Mesodermal cell (in vitro differentiated cells): ENCODE data around the gene TRIM38.
"Not testable (repeated sequence)": the region's sequence is repeated elsewhere in the genome, so short reads cannot be mapped to it uniquely, and the experiment has no call there.

ENCODE experiments used
- H3K27ac ChIP-seq: 2 replicates; pipeline ENCODE4 v1.7.0; 2013; ENCODE audit warnings: mild to moderate bottlenecking, low read depth, low read length, moderate library complexity; ENCODE audit not compliant: severe bottlenecking
- H3K36me3 ChIP-seq: 2 replicates; pipeline ENCODE4 v1.7.1; 2013; ENCODE audit warnings: mild to moderate bottlenecking, low read length, moderate library complexity; ENCODE audit not compliant: control insufficient read depth, insufficient read depth
- H3K4me1 ChIP-seq: one replicate; pipeline ENCODE4 v1.7.1; 2013; ENCODE audit warnings: mild to moderate bottlenecking, low read length; ENCODE audit not compliant: insufficient read depth, control insufficient read depth, poor library complexity, severe bottlenecking
- H3K4me3 ChIP-seq: 2 replicates; pipeline ENCODE4 v1.7.0; 2013; ENCODE audit warnings: low read length, control low read depth, mild to moderate bottlenecking; ENCODE audit not compliant: insufficient read depth, poor library complexity, severe bottlenecking; ENCODE audit errors: extremely low read depth
- H3K9me3 ChIP-seq: 2 replicates; pipeline ENCODE4 v1.7.1; 2013; ENCODE audit warnings: mild to moderate bottlenecking, low read length, moderate library complexity; ENCODE audit not compliant: control insufficient read depth
- WGBS, 2 experiments: methylation state at CpG; one replicate each; pipeline ENCODE4 v1.1.5; 2013; ENCODE audit warnings: missing lambda C conversion rate in 2 of 2; ENCODE audit not compliant: insufficient coverage in 2 of 2; 5-methylcytosine and 5-hydroxymethylcytosine counted together

TRIM38 gene

GRCh38 chr6:25991785-25992412, 29.3 kb downstream of the TRIM38 start:
- peak overlapping the region; percentile 50 for H3K4me3 ChIP-seq
- H3K36me3 ChIP-seq: no peaks in the 10 kb centered on the region
- peak overlapping the region; percentile 62 for H3K27ac ChIP-seq
- H3K4me1 ChIP-seq: no peaks in the 10 kb centered on the region
- no peaks in the 10 kb centered on the region for H3K9me3 ChIP-seq
- 18 to 27% methylated on average over 21 to 24 of the region's 30 CpGs for WGBS, 2 experiments

GRCh38 chr6:25992413-25993340, 30.1 kb downstream of the TRIM38 start:
- no peaks in the 10 kb centered on the region for H3K9me3 ChIP-seq
- H3K4me1 ChIP-seq: no peaks in the 10 kb centered on the region
- H3K36me3 ChIP-seq: no peaks in the 10 kb centered on the region
- WGBS, 2 experiments: 5 to 15% methylated on average over 21 to 41 of the region's 52 CpGs
- H3K27ac ChIP-seq: peak overlapping the region; percentile 62
- peak overlapping the region; percentile 50 for H3K4me3 ChIP-seq

- not testable (repeated sequence) for H3K36me3 ChIP-seq, H3K9me3 ChIP-seq, H3K27ac ChIP-seq, H3K4me1 ChIP-seq
- WGBS, 2 experiments: 87 to 92% methylated on average over 4 to 5 of the region's 7 CpGs
- peak overlapping the region; percentile 50 for H3K4me3 ChIP-seq
Observed at GRCh38 chr6:25993341-25993684, 30.7 kb downstream of the TRIM38 start.

- no peak overlapping the region for H3K27ac ChIP-seq
- no peaks in the 10 kb centered on the region for H3K9me3 ChIP-seq
- no peaks in the 10 kb centered on the region for H3K4me1 ChIP-seq
- no peaks in the 10 kb centered on the region for H3K36me3 ChIP-seq
- WGBS, 2 experiments: no CpG with 5 or more reads among the region's 1 CpG
- no peak overlapping the region for H3K4me3 ChIP-seq
Observed at GRCh38 chr6:25995507-25995906, 32.9 kb downstream of the TRIM38 start.

- no peak overlapping the region for H3K4me3 ChIP-seq
- 85 to 93% methylated on average over 1 to 3 of the region's 3 CpGs for WGBS, 2 experiments
- no peaks in the 10 kb centered on the region for H3K9me3 ChIP-seq
Observed at GRCh38 chr6:25997921-25998320, 35.3 kb downstream of the TRIM38 start.

GRCh38 chr6:25998379-25998778, 35.8 kb downstream of the TRIM38 start:
- H3K4me1 ChIP-seq: no peaks in the 10 kb centered on the region
- no peak overlapping the region for H3K27ac ChIP-seq
- H3K9me3 ChIP-seq: no peaks in the 10 kb centered on the region
- H3K36me3 ChIP-seq: no peaks in the 10 kb centered on the region
- no peak overlapping the region for H3K4me3 ChIP-seq

More at GRCh38 chr6:25997921-25998320, 35.3 kb downstream of the TRIM38 start:
- H3K27ac ChIP-seq: no peak overlapping the region
- no peaks in the 10 kb centered on the region for H3K36me3 ChIP-seq
- H3K4me1 ChIP-seq: no peaks in the 10 kb centered on the region

GRCh38 chr6:25999225-25999624, 36.6 kb downstream of the TRIM38 start:
- no CpG with 5 or more reads among the region's 2 CpGs for WGBS, 2 experiments
- H3K4me3 ChIP-seq, H3K9me3 ChIP-seq, H3K36me3 ChIP-seq, H3K4me1 ChIP-seq, H3K27ac ChIP-seq: not testable (repeated sequence)

GRCh38 chr6:26000366-26001144, 38.0 kb downstream of the TRIM38 start:
- WGBS, 2 experiments: 91 to 93% methylated on average over 7 of the region's 9 CpGs
- H3K4me1 ChIP-seq: no peaks in the 10 kb centered on the region
- H3K9me3 ChIP-seq: no peaks in the 10 kb centered on the region
- H3K36me3 ChIP-seq: no peaks in the 10 kb centered on the region
- no peak overlapping the region for H3K4me3 ChIP-seq
- no peak overlapping the region for H3K27ac ChIP-seq

- Histone ChIP-seq H3K36me3 (no peaks in the 10 kb centered on the region), H3K9me3 (no peaks in the 10 kb centered on the region), H3K4me1 (no peaks in the 10 kb centered on the region), H3K4me3 (no peak overlapping the region), H3K27ac (no peak overlapping the region)
- 11 to 16% methylated on average over 3 of the region's 3 CpGs for WGBS, 2 experiments
Observed at GRCh38 chr6:26003102-26003694, 40.6 kb downstream of the TRIM38 start.

GRCh38 chr6:26006086-26006939, 43.7 kb downstream of the TRIM38 start:
- Histone ChIP-seq H3K9me3 (no peaks in the 10 kb centered on the region), H3K4me3 (no peak overlapping the region), H3K4me1 (no peaks in the 10 kb centered on the region), H3K36me3 (no peaks in the 10 kb centered on the region), H3K27ac (no peak overlapping the region)
